NCI-H1417 treated with DMSO at 0.1 percent for 48 hours (cell line): ENCODE data around the gene HMCN2.

ENCODE experiments used
- DNase-seq: peaks from one replicate; lab custom pipeline; 2025; lab: John Stamatoyannopoulos, UW

HMCN2 gene

DNA sequence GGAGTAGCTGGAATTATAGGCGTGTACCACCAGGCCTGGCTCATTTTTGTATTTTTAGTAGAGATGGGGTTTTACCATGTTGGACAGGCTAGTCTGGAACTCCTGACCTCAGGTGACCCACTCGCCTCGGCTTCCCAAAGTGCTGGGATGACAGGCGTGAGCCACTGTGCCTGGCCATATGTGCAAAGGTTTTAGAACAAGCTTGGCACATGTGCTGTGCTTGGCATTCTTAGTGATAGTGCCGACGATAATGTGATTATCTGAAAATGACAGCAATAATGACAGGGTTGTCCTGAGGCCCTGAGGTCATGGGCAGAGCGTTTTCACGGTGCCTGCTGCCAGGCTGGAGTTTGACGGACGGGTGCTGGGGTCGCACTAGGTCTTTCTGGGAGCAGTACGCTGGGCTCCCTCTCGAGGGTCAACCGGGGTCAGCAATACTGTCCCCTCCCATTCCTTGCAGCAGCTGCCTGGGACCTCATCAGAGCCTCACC, 42.6 kb downstream of the HMCN2 start:
- DNase-seq: no peak

DNA sequence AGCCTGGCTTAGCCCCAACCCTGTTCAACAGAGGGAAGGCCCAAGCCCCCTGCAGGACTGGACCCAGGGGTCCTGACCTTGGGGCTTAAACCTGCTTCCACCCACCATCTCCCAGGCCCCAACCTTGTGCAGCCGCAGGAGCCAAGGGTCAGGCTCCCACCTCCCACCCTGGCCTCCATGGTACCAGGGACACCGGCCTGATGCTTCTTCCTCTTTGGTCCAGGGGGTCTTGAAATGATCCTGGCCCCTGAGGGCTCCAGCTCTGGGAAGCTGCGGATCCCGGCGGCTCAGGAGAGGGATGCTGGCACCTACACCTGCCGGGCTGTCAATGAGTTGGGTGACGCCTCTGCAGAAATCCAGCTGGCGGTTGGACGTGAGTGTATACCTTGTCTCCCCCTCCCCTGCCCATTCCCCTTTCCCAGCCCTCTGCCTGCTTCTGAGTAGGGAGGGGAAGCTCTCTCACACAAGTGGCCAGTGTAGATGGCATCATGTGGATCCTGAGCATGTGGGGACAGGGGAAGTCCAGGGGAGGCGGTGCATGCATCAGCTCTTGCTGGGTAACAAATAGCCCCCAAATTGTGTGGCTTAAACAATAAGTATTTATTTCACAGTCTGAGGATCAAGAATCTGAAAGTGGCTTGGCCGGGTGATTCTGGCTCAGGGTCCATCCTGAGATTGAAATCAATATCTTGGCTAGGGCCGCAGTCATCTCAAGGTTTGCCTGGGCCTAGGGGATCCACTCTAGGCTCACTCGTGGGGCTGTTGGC, 44.3 kb downstream of the HMCN2 start:
- no peak for DNase-seq

DNA sequence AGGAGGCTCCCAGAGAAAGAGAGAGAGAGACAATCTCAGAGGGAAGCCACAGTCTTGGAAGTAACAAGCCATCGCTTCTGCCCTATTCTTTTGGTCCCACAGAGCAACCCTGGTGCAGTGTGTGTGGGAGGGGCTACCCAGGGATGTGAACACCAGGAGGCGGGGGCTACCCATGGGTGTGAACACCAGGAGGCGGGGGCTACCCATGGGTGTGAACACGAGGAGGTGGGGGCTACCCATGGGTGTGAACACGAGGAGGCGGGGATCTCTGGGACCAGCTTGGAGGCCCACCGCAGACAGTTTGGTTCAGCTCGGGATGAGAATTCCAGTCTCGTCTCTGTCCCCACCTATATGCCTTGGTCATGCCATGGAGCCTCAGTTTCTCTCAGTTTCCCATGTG, 44.9 kb downstream of the HMCN2 start:
- DNase-seq: no peak

DNA sequence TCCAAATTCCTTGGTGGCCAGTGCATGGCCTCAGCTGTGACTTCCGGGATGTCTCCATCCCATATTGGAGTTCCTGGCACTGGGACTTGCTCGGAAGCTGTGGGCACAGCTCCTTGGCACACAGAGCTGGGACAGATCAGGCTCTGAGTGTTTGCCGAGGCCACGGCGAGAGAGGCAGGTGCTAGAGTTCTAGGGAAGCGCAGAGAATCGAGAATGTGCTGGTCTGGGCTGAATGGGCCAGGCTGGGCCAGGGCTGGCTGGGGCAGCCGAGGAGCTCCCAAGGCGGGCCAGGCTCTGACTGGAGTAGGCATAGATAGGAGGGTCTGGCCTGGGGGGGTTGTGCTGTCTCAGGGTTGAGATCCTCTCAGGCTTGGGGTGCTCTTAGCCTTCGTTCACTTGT, 45.4 kb downstream of the HMCN2 start:
- DNase-seq: no peak

DNA sequence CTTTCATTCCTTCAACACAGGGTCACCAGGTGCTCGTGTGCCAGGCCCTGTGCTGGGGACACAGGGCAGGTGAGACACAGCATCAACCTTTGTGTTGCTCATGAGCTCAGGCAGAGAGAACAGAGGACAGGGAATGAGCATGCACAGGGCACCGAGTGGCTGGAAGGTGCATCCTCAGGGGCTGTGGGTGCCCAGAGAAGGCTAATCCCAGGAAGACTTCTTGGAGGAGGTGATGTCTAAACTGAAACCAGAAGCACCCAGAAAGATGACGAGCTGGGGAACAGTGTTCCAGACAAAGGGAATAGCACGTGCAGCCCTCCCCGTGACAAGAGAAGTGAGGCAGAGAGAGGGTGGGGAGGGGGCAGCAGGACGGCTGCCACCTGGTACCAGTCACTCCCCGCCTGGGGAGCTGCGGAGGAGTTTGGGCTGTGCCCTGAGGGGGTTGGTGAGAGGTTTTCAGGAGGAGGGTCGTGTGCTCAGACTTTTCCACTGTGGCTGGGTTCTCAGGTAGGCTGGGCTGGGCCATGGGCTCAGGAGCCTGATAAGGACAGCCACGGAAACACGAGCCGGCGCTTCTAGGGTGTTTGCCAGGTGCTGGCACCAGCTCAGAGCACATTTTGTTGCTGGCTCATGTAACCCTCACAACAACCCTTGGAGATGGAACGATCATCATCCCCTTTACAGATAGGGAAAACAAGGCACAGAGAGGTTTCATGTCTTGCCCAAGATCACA, 46.0 kb downstream of the HMCN2 start:
- no peak for DNase-seq

DNA sequence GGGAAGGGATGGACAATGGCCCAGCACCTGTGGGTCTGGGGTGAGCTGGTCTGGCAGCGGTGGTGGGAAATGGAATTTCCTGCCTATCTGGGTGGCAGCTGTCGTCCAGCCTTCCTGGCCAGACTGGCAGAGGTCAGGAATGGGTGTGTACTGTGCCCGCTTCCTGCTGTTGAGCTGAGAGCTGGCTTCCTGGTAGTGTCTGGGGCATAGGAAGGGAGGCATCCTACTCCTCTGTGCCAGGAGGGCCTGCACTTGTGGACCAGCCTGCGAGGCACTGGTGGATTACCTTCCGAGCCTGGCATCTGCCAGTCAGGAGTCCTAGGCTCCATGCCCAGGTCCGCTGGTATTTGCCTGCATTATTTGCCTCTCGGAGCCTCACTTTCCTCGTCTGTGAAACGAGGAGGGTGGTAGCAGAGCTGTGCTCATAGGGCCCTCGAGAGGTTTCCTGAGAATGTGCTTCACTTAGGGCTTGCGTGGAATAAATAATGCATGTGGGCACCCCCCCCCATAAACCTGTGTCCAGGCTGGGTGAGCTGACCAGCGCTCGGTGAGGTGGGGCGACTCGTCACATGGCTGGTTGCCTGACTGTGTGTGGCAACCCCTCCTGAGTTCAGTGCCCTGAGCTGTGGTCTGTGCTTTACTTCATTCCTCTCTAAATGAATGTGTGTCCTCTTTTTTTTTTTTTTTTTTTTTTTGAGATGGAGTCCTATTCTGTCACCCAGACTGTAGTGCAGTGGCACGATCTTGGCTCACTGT, 47.7 kb downstream of the HMCN2 start:
- no peak for DNase-seq

DNA sequence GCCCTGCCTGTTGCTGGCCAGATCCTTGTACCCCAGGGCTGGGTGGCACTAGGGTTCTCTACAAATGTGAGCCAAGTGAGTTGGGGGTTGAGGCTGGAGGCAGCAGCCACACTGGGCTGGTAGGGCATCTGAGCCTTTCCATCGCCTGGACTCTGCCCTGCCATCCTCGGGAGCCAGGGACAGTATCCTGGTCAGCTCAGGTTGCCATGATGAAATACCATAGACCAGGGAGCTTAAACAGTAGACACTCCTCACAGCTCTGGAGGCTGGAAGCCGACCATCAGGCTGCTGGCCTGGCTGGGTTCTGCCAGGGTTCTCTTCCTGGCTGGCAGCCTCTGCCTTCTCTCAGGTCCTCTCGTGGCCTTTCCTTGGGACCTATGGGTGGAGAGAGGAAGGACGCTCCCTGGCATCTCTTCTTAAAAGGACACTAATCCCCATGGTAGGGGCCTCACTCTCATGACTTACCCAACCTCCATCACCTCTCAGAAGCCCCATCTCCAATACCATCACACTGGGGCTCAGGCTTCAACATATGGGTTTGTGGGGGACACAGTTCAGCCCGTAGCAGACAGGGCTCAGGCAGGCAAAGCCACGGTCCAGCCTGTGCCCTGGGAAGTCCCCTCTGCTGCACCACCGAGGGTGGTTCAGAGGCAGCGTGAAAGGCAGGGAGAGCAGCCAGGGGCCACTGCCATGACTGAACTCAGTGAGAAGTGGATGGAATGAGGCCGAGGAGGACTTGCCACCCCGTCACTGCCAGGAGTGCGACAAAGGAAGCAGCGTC, 50.1 kb downstream of the HMCN2 start:
- no peak for DNase-seq

DNA sequence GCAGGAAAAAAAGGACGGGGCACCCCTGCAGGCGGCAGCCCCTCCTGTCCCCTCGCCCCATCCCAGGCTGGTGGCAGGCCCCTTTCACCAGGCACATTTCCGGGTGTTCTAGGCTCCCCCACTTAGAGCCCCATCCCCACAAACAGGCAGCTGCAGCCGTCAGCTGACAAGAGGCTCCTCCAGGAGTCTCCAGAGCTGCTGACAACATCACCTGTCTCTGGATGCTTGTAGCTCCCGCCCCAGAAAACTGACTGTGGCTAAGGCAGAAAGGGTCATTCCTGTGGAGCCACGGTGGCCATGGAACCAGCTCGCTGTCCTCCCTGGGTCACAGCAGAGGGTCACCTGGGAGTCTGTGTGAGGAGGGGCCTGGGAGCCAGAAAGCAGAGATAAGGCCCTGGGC, 50.9 kb downstream of the HMCN2 start:
- DNase-seq: no peak

DNA sequence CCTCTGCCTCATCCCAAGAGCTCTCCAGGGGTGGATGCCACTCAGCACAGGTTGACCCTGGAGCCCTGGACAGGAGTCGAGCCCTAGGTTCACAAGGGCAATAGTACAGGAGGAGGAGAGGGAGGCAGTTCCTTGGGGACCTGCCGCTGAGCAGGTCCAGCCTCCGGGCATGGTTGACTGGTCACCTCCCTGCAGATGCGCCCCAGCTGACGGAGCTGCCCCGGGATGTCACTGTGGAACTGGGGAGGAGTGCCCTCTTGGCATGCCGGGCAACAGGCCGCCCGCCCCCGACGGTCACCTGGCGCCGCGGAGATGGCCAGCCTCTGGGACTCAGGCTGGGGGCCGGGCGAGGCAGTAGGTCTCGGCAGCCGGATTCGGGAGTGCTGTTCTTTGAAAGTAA, 53.7 kb downstream of the HMCN2 start:
- no peak for DNase-seq

DNA sequence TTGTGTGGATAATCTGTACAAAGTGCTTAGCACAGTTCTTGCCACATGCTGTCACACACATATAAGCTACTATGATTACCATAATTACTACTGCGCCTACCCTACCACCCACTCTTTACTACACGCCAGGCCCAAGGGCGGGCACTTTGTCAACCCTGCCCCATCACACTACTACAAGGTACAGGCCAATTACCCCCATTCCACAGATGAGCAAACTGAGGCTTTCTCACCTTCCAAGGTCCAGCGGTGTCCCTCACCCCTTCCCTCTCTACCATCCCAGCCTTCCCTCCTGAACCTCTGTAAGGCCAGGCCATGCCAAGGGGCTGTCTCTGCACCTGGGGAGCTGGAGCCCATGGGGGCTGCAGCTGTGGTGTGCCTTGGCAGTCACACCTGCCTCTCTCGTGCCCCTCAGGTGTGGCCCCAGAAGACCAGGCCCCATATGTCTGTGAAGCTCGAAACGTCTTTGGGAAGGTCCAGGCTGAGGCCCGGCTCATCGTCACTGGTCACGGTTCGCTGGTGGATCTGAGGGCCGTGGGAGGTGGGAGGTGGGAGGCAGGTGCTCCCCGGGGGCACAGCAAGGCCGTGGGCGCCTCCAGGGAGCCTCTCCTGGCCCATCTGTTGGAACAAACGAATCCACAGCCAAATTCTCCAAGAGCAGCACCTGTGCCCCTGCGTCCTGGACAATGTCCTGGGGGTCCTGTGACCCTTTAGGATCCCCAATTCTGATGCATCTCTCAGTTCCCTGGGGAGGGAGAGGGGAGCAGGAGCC, 54.6 kb downstream of the HMCN2 start:
- no peak for DNase-seq

DNA sequence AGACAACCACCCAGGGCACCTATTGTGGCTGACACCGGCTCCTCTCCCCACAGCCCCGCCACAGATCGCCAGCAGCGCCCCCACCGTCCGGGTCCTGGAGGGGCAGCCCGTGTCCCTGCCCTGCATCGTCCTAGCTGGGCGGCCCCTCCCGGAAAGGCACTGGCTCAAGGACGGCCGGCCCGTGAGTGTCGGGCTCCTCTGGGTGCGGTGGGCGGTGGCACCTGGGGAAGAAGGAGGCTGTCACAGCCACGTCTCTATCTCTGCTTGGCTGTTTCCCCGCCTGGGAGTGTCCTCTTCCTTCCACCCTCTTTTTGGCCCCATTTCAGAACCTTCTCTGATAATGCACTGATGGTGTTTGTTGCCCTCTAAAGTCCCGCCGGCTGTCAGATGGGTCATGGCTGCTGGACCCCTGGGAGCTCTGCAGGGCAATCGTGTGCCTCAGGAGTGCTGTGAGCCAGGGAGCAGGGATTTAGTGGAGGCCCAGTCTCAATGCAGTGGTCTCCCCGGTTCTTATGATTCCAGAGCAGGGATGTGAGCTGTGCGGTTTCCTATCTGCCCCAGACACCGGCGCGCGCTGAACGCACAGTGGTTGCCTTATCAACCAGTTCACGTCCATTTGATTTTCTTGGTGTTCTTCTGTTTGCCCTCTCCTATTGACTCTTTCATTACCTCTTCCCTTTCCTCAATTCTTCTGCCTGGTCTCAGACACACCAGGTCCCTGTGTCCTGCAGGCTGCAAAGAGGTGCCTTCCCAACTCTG, 55.3 kb downstream of the HMCN2 start:
- no peak for DNase-seq

DNA sequence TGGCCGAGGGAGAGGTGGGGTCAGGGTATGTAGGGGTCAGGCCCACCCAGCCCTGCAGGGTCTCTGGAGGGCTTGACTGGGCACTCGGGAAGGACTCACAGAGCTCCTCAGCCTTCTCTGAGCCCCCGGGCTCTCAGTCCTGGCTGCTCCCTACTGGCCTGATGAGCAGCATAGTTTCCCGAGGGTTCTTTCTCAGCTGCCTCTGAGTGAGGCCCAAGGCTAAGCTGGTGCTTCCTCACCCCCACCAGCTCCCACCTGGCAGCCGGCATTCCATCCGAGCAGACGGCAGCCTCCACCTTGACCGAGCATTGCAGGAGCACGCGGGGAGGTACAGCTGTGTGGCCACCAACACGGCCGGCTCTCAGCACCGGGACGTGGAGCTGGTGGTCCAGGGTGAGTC, 56.0 kb downstream of the HMCN2 start:
- DNase-seq: no peak

DNA sequence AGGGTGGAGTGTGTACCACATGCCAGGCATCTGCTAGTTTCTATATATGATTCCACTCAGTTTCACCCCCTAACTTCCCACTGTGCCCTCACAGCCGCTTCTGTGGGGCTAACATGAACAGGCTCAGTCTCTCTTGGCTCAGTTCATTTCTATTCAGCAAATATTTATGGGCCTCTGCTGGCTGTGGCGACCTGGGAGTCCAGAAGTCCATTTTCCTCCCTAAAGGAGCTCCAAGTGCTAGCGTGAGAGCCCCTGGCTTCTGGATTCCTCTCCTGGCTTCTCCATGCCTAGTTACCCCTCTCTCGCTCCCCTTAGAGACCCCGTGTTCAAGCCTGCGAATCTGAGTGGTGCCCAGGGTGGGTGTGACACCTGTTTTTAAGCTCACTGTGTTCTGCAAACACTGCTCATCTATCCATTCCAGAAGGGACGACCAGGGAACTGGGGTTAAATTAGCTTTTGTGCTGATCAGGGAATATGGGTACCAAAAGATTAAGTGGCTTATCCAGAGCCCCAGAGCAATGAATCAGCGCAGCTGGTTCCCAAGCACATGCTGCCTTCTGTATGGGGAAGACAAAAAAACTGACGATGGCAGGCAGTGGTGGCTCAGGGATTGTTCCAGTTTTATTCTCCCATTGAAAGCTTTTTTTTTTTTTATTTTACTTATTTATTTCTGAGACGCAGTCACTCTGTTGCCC, 57.6 kb downstream of the HMCN2 start:
- no peak for DNase-seq

DNA sequence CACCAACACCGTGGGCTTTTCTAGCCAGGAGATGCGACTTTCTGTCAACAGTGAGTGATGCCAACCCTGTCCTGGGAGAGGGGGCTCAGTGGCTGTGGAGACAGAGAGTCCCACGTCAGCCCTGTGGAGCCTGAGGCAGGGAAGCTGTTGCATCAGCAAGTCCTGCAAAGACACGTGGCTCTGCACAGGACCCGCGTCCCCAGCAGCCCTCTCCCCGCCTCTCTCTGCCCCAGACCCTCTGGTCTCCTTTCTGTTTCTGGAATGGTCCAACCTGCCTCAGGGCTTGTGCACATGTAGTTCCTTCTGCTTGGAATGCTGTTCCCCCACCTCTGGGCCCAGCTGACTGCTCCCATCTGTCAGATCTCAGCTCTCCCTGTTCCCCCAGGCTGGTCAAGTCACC, 60.4 kb downstream of the HMCN2 start:
- DNase-seq: no peak

DNA sequence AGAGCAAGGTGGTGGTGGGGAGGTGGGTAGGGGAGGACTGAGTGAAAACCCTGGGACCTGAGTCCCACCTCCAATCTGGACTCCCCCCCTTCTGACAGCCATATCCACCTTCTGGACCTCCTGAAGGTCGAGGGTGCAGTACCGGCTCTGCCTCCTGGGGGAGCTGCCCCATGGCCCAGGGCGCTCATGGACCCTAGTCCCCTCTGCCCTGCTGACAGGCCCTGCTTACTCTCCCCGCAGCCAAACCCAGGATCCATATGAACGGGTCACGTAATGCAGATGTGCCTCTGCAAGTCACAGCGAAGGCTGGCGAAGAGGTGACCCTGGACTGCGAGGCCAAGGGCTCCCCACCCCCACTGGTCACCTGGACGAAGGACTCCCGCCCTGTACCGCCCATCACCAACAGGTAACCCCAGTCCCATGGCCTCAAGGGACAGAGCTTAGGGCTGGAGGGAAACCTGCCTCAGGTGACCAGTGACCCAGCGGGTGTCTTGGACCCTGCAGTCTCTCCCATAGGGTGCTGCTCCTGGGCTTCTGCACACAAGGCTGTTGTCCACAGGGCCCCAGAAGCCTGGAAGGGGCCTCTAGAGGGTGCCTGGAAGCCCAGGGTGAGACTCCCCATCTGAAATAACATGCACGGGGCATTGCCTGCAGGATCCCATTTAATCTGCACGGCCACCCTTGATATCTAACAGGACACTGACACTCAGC, 61.7 kb downstream of the HMCN2 start:
- DNase-seq: no peak

DNA sequence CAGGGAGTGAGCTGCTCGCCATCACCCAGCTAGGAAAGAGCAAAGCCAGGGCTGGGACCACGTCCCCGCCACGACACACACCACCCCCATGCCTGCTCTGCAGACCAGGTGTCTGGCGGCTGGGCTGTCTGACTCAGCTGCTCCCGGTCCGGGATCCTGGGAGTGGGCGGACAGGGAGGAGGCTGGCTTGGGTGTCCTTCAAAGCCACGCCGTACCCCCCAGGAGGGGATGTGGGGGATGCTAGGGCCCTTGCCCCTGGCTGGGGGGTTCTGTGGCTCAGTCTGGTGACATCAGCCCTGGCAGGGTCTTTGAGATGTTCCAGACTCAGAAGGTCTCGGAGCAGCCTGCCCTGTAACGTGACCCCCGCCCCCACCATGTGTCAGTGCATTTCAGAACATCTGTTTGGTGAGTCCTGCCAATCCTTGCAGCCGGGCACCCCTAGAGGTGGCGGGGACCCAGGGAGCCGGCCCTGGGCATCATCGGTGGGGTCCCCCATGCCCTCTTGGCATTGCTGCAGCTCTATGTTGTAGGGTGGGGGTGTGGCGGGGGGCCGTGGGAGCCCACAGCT, 62.3 kb downstream of the HMCN2 start:
- no peak for DNase-seq

DNA sequence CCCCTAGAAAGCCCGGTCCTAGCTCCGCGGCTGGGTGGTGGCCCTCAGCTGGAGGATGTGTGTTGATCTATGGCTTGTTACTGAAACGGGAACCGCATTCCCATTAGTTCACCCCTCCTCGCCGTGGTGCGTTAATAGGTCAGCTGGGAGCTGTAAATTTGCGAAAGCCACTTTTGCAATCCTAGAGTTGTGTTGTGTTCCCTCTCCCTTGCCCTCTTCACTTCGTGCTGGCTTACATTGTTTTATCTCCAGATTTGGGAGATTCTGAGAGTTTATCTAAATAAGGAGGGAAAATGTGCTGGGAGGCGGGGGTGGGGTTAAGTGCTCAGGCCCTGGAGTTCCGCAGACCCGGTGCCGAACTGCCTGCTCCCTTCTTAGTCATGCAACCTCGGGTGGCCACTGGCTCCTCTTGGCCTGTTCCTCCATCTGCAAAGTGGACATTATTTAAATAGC, 62.8 kb downstream of the HMCN2 start:
- no peak for DNase-seq

DNA sequence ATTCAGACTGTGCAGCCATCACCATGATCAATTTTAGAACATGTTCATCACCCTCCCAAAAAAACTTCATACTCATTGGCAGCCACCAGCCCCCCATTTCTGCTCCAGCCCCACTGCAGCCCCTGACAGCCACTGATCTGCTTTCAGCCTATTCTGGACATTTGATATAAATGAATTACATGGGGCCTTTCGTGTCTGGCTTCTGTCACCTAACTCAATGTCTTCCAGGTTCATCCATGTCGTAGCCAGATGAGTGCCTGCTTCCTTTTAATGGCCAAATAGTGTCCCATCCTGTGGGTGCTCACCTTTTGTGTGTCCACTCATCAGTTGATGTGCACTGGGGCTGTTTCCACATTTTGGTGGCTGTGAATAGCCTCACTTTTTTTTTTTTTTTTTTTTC, 63.5 kb downstream of the HMCN2 start:
- no peak for DNase-seq
